ENCODE data around the gene CCDC187.

Gene CCDC187

DNA sequence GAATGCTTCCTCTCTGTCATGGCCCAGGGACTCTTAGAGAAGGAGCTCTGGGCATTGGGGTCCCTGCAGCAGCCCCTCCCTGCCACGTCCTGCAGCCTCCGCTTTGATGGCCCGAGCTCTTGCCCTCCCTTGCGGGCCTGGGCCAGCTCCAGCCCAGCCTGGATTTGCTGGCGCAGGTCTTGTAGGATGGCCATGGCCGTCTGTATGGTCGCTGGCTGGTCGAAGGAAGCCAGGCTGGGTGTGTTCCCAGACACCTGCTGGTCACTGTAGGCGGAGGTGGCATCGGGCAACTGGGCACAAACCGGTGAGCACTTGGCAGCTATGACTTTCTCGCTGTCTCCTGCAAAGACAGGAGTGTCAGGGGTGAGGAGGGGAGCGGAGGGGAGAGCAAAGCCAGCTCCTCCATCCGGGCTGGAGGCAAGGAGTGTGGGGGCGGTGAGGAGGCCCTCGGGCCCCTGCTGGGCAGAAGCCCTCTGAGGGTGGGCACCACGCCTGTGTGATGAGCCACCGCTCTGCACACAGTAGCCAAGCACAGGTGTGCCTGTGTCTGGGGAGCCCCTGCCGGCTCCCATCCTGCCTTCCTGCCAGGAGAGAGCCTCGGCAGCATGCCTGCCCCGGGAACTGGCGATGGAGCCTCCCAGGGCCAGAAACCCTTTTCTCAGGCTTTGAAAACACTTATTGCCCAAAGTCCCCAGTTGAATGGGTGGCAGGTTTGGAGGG is 12.4 kb downstream of the CCDC187 start:
- no peaks in the 10 kb centered on the region for H3K9me3 Mint-ChIP-seq
- H3K36me3 Mint-ChIP-seq (ENCODE audit: insufficient read depth) = no peaks in the 10 kb centered on the region
- H3K27ac Mint-ChIP-seq = no peak overlapping the region
- no peak overlapping the region for H3K4me3 Mint-ChIP-seq
- no peak for DNase-seq
- no peak for ATAC-seq (replicated peaks)
- peaks cover 0 to 7% of the 10 kb centered on the region in 2 donors for H3K27me3 Mint-ChIP-seq
- H3K4me1 Mint-ChIP-seq (ENCODE audit: low read depth in 2 of 2) = no peaks in the 10 kb centered on the region

DNA sequence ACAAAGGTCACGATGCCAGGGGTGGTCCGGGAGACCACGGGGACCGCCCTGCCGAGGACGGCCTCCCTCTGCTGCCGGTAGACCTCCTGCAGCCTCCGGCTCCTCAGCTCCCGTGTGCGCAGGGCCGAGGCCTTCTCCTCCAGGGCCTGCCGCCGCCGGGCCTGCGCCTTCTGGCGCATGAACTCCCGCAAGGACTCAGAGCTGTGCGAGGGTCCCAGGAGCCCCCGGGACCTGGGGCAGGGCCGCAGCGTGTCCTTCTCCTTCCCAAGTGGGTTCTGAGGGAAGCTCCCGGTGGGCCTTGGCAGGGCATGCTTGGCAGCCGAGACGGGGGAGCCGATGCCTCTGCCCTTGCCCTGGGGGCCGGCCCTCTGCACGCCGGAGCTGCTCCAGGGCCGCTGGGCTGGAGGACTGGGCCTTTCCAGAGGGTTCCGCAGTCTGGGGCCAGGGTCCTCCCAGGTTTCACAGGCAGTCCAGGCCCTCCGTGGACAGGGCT is 13.3 kb downstream of the CCDC187 start:
- H3K4me1 Mint-ChIP-seq (ENCODE audit: low read depth in 2 of 2) = no peaks in the 10 kb centered on the region
- H3K4me3 Mint-ChIP-seq = no peak overlapping the region
- ATAC-seq (replicated peaks) (no peak), DNase-seq (no peak)
- H3K27me3 Mint-ChIP-seq = peaks cover 0 to 7% of the 10 kb centered on the region in 2 donors
- no peaks in the 10 kb centered on the region for H3K36me3 Mint-ChIP-seq (ENCODE audit: insufficient read depth)
- no peaks in the 10 kb centered on the region for H3K9me3 Mint-ChIP-seq
- H3K27ac Mint-ChIP-seq = no peak overlapping the region

DNA sequence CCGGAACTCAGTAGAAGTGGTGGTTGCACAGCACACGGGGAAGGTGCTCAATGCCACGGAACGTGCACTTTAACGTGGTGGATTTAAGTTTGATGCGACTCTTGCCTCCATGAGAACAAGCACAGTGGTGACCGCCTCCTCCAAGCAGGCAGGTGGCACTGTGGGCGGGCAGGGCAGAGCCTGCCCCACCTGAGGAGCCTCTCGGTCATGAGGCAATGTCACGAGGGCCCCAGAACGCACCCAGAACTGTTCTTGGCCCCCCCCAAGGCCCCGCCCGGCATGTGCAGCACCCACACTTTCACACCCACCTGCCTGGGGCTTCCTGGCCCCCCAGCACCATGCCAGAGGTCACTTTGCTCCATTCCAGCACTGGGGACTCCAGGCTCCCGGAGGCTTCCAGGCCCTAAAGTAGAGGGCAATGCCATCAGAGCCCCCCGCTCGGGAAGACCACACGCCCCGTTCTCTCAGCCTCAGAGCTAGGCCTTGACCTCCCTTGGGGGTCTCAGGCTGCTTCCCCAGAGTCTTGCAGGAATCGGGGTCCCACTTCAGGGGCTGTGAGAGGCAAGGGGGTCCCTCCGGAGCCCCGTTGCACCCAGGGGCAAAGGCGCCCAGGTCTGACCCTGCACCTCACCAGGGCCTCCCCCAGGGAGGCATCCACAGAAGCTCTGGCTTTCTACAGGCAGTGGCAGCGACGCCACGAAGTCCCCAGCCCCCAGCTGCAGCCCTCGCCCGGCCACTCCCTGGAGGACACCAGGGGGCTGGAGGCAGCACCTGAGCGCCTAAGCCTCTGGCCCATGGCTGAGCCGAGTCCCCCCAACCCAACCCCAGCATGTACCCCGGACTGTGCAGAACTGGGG is 14.0 kb downstream of the CCDC187 start:
- no peak for ATAC-seq (replicated peaks)

DNA sequence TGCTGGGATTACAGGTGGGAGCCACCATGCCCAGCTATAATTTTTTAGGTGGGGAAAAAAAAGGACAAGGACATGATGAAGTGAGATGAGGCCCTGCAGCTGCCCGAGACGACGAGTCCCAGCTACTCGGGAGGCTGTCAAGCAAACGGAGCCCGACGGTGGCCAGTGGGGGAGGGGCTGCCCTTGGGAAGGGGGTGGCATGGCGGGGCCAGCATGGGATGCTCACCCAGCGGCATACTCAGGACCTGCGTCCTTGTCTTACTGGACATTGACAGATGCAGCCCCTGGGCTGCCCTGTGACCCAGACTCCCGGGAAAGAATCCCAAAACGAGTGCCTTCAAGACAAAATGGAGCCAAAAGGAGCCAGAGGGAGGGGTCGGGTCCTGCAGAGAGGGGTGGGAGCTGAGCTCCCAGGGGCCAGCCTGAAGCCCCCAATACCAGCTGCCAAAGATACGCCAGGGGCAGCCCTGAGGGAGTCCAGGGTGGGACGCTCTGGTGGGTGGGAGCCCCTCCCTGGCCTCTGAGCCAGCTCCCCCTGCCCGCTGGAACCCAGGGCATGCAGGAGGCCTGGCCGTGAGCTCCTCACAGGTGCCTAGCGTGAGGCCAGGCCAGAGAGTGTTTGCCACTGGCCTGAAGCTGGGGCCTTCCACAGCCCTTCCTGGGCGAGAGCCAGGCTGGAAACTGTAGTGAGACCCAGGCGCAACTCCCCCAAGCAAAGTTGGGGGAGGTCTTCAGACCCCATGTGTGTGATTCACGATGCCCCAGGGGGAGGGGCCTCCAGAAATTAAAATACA is 15.7 kb downstream of the CCDC187 start:
- Mint-ChIP-seq H3K27ac (no peak overlapping the region), H3K4me3 (no peak overlapping the region), H3K9me3 (no peaks in the 10 kb centered on the region), H3K27me3 (peaks cover 14 to 20% of the 10 kb centered on the region in 2 donors), H3K4me1 (ENCODE audit: low read depth in 2 of 2) (peaks cover 3 to 5% of the 10 kb centered on the region in 2 donors), H3K36me3 (ENCODE audit: insufficient read depth) (no peaks in the 10 kb centered on the region)
- ATAC-seq (replicated peaks) (no peak), DNase-seq (no peak)

More for the DNA sequence above, 14.0 kb downstream of the CCDC187 start:
- Mint-ChIP-seq H3K27ac (no peak overlapping the region), H3K4me1 (ENCODE audit: low read depth in 2 of 2) (no peaks in the 10 kb centered on the region), H3K27me3 (peaks cover 3 to 7% of the 10 kb centered on the region in 2 donors), H3K36me3 (ENCODE audit: insufficient read depth) (no peaks in the 10 kb centered on the region), H3K4me3 (no peak overlapping the region), H3K9me3 (no peaks in the 10 kb centered on the region)
- no peak for DNase-seq

DNA sequence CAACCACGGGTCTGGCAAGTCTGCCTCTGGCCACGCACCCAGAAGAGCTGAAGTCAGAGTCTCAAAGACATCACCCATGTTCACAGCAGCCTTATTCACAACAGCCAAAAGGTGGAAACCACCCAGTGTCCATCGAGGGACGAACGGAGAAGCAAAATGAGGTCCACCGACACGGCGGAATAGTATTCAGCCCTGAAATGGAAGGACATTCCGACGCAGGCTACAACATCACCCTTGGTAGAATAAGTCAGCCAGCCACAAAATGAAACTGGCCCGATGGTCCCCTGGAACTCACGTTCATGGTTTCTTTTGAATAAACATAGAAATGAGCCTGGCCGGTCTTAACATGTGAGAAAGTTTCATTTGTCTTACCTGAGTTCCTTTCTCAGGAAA is 16.9 kb downstream of the CCDC187 start:
- Mint-ChIP-seq H3K4me1 (ENCODE audit: low read depth in 2 of 2) (peaks cover 5 to 6% of the 10 kb centered on the region in 2 donors), H3K36me3 (ENCODE audit: insufficient read depth) (no peaks in the 10 kb centered on the region), H3K27ac (no peak overlapping the region), H3K27me3 (peaks cover 14 to 24% of the 10 kb centered on the region in 2 donors), H3K4me3 (no peak overlapping the region), H3K9me3 (no peaks in the 10 kb centered on the region)
- ATAC-seq (replicated peaks) (no peak), DNase-seq (no peak)

DNA sequence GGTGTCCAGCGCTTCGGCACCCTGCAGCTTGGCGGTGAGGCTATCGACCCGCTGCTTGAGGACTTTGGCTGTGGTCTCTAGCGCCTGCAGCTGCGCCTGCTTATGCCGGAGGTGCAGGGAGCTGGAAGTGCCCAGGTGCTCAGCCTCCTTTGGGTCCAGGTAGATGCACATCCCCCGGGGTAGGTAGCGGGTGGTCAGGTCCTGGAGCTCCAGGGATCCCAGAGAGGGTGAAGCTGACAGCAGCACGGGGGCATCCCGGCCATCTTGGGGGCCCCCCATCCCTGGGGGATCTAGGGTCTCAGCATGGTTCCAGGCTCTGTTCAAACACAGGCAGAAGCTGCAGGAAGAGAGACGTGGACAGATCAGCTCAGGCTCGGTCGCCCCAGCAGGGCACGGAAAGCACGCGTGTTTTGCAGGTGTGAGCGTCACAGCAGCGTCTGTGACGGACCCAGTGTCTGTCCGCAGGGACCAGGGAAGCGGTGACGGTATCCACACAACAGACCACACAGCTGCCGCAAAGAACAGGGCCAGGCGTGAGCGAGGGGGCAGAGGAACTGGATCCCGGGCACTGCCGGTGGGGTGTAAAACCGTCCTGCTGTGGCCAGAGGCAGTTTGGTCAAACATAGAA is 17.4 kb downstream of the CCDC187 start:
- H3K27ac Mint-ChIP-seq = no peak overlapping the region
- ATAC-seq (replicated peaks) (no peak), DNase-seq (no peak)
- H3K9me3 Mint-ChIP-seq = no peaks in the 10 kb centered on the region
- H3K4me3 Mint-ChIP-seq = no peak overlapping the region
- peaks cover 5 to 7% of the 10 kb centered on the region in 2 donors for H3K4me1 Mint-ChIP-seq (ENCODE audit: low read depth in 2 of 2)
- no peaks in the 10 kb centered on the region for H3K36me3 Mint-ChIP-seq (ENCODE audit: insufficient read depth)
- H3K27me3 Mint-ChIP-seq = peaks cover 14 to 28% of the 10 kb centered on the region in 2 donors

DNA sequence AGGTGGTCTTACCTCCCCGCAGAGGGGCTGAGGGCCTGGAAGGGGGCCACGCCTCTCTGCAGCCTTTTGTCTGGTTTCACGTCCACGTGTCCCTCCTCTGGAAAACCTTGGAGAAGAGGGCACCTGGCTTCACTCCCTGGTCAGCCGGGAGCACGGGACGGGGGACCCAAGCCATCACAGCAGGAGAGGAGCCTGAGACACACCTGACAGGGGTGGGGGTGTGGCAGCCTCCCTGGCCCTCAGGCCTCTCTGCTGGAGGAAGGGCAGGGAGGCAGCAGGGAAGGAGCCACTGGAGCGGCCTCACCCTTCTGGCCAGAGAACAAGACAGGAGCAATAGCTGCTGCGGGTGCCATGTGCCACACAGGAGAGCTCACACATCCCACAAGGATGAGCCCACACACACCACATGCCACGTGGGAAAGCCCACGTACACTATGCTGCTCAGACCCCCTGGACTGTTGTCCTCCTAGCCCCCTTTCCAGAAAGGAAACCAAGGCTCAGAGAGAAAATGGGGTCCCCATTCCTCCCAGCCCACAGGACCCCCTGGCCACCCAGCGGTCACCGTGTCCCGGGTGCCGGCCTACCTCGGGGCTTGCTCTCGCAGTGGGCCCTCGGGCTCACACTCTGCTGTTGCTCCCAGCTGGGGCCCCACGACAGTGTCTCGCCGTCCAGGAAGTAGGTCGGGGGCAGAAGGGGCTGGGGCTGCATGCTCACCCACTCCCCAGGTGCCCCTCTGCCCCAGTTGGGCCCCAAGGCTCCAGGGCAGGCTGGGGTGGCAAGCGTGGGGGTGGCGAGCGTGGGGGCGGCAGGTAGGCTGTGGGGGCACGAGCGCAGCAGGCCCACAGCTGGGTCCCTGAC is 18.2 kb downstream of the CCDC187 start:
- no peaks in the 10 kb centered on the region for H3K36me3 Mint-ChIP-seq (ENCODE audit: insufficient read depth)

DNA sequence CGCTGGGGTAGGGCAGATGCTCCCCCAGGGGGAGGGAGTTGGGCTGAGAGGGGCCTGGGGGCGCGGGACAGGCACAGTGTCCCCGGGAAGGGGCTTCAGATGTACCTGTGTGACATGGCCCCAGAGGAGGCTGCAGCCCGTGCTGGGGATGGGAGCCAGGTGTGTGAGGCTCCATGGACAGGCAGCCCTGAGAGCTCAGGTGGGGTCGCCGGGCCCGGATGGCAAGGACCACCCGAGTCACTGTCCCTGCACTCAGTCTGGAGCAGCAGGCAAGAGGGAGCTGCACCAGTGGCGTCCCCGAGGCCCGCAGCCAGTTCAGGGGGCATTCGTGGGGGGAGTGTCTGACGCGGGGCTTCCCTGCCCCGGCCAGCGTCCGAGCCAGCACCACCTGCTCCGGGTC is 18.9 kb downstream of the CCDC187 start:
- peaks cover 5 to 7% of the 10 kb centered on the region in 2 donors for H3K4me1 Mint-ChIP-seq (ENCODE audit: low read depth in 2 of 2)
- no peak overlapping the region for H3K27ac Mint-ChIP-seq
- H3K27me3 Mint-ChIP-seq = peaks cover 14 to 39% of the 10 kb centered on the region in 2 donors
- H3K9me3 Mint-ChIP-seq = no peaks in the 10 kb centered on the region
- DNase-seq (no peak), ATAC-seq (replicated peaks) (no peak)
- no peak overlapping the region for H3K4me3 Mint-ChIP-seq
- H3K36me3 Mint-ChIP-seq (ENCODE audit: insufficient read depth) = no peaks in the 10 kb centered on the region

More for the DNA sequence above, 18.2 kb downstream of the CCDC187 start:
- DNase-seq (no peak), ATAC-seq (replicated peaks) (no peak)
- Mint-ChIP-seq H3K4me3 (no peak overlapping the region), H3K4me1 (ENCODE audit: low read depth in 2 of 2) (peaks cover 5 to 7% of the 10 kb centered on the region in 2 donors), H3K27me3 (peaks cover 14 to 34% of the 10 kb centered on the region in 2 donors), H3K9me3 (no peaks in the 10 kb centered on the region), H3K27ac (no peak overlapping the region)

DNA sequence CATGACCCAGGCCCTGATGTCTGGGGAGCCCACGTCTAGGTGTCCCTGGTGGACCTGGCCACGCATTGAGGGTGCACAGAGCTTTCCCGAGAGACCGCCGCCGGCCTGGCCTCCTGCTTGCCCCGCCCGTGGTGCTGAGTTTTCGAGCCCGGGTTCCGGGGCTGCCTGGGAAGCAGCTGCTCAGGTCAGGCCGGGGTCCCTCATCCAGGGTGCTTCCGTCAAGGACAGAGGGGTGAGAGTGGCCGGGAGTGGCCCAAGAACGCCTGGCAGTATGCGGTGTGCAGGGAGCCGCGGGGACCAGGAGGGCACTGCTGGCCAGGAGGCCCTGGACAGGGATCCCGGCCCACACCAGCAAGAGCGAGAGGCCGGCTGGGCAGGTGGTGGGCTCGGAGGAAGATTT is 19.6 kb downstream of the CCDC187 start:
- ATAC-seq (replicated peaks) (no peak), DNase-seq (no peak)
- peaks cover 14 to 39% of the 10 kb centered on the region in 2 donors for H3K27me3 Mint-ChIP-seq
- H3K4me3 Mint-ChIP-seq = no peak overlapping the region
- no peak overlapping the region for H3K27ac Mint-ChIP-seq
- no peaks in the 10 kb centered on the region for H3K9me3 Mint-ChIP-seq
- no peaks in the 10 kb centered on the region for H3K36me3 Mint-ChIP-seq (ENCODE audit: insufficient read depth)
- peaks cover 5 to 7% of the 10 kb centered on the region in 2 donors for H3K4me1 Mint-ChIP-seq (ENCODE audit: low read depth in 2 of 2)

DNA sequence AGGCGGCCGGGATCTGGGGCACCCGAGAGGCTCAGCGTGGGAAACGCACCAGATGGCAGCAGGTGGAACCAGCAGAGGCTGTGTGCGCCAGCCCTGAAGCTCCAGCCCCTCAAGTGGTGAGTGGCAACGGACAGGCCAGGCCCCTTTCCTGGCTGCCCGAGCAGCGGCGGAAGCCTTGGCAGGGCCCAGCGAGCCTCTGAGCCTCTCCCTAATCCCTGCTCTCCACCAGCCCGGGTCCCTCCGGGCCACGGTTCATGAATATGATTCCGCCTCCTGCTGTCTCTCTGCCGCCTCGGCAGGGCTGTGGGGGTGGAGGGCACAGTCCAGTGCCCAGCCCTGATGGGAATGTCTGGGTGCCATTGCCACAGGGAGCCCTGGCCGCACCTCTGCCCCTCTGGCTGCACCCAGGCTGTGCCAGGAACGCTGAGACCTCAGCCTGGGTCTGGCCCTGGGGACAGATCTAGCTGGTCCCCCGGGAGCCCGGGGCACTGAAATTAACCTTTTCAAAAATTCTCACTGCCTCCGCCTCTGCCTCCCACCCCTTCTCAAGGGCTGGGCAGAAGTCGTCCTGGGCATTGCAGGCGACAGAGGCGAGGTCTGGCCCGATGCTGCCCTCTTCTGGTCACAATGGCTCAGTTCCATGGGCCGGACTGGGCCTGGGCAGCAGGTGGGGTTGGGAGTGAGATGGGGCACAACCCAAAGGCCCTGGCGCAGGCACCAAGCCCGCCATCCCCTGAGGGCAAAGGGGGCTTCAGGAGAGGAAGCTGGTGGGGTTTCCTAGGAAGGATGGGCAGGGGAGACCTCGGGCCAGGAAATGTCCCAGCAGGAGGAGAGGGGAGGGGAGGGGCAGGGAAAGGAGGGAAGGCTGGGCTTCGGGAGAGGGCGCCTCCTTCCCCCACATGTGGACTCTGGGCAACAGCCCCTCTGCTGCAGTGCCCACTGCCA is 20.3 kb downstream of the CCDC187 start:
- H3K36me3 Mint-ChIP-seq (ENCODE audit: insufficient read depth) = no peaks in the 10 kb centered on the region
- peak overlapping the region; percentile 18 to 56 for H3K4me3 Mint-ChIP-seq
- ATAC-seq (replicated peaks) = peak; percentile 91
- peaks cover 5 to 7% of the 10 kb centered on the region in 2 donors for H3K4me1 Mint-ChIP-seq (ENCODE audit: low read depth in 2 of 2)
- peak; percentile 66 to 70 (median 68) for DNase-seq
- H3K27ac Mint-ChIP-seq = no peak overlapping the region
- H3K9me3 Mint-ChIP-seq = no peaks in the 10 kb centered on the region
- peaks cover 14 to 39% of the 10 kb centered on the region in 2 donors for H3K27me3 Mint-ChIP-seq

DNA sequence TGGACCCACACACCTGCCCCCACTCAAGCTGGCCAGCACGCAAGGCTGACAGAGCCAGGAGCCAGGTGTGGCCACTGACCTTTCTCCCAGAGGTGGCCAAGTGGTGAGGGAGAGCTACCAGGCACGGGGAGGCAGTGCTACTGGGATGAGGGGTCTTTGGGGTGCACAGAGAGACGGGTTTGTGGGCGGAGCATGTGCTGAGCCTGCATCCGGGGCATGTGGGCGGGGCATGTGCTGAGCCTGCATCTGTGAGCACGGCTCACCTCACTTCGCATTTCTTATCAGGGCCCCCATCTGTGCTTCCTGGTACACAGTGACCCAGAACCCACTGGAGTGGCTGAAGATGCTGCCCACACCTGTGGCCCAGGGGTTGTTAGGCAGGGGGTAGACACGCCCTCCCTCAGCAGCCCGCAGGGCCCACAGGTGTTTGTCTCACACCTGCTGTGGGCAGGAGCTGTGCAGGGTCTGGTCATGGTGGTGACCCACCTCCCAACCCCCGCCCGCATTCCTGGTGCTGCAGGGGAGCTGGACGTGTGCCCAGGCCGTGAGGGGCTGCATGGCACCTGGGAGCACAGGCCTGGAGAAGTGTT is 21.5 kb downstream of the CCDC187 start:
- Mint-ChIP-seq H3K4me3 (no peak overlapping the region), H3K4me1 (ENCODE audit: low read depth in 2 of 2) (peaks cover 5 to 7% of the 10 kb centered on the region in 2 donors), H3K36me3 (ENCODE audit: insufficient read depth) (no peaks in the 10 kb centered on the region), H3K9me3 (no peaks in the 10 kb centered on the region), H3K27ac (no peak overlapping the region), H3K27me3 (peaks cover 9 to 39% of the 10 kb centered on the region in 2 donors)
- no peak for DNase-seq
- no peak for ATAC-seq (replicated peaks)

All from effector memory CD8-positive, alpha-beta T cell (primary cell).